GM21390 (cell line): ENCODE measurements around the gene STKLD1.

ENCODE experiments used
- ATAC-seq: cut with Tn5 transposase; IDR thresholded peaks from one replicate; pipeline ENCODE4 v1.9.1; 2021; ENCODE audit not compliant: unreplicated experiment

The STKLD1 gene

DNA sequence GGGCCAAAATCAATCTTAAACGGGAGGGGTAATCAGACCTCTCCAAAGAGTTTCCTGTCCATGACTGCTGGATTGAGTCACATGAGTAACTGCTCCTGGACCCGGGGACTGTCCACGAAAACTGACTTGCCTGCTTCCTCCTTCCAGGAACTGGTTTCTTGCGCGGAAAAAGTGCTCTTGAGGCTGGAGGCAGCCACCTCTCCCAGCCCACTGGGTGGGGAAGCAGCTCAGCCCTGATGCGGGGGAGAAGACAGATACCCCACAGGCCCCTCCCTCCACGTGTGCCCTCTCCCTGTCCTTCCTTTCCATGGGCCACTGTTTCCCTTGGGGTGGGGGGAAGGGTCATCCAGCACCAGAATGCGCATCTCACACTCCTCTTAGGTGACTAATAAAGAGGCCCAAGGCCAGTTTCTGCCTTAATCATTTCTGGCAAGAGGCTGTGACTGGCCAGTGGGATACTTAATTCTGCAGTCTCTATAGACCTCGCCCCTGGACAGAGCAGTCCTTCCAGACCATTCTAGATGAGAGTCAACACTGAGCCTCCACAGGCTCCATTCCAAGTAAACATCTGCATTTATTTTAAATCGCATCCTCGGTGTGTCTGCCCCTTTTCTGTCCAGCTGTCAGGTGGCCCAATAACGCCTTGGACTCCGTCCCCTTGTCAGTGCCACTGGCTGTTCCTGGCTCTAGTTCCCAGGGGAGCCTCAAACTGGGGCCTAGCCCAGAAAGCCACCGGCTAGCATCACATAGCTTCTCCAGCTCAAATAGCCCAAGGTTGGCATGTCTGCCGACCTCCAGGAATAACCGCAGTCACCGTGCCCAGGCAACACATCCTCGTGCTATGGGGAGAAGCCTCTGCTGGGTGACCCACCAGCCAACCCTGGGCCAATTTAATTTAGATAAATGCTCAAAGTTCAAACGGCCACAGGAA lies 29.6 kb downstream of the STKLD1 start:
- ATAC-seq: no peak

DNA sequence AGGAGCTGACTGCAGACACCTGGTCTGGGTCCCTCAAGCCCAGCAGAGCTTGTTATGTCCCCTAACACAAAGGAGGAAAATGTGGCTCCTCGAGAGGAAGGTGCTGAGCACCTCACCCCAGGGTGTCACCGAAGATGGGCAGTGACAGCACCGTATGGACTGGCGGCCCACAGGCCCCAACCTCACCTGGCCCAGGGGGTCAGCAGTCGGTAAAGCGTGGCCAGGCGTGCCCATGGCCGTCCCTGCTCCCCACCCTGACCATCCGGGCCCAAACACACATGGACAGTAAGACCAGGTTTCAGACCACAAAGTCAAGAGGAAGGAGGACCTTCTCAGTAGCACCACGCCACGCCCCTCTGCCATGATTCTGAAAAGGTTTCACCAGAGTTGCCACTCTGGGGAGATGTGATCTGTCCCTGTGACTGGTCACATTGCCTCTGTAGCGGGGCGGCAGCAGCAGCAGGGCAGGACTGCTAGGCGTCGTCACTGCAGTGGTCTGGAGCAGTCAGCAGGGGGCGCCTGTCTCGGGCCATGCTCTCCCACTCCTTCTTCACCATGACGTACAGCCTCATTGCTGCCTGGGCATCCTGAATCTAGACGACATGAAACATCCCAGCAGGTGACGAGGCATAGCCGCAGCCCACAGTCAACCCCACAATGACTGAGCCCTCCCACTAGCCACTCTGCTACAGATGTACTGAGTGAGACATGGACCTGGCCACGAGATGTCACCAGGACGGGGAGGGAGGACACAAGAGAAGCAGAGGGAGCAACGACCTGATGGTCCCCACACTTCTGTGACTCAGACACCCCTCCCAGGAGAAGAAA lies 30.5 kb downstream of the STKLD1 start:
- ATAC-seq: peak; percentile 65

DNA sequence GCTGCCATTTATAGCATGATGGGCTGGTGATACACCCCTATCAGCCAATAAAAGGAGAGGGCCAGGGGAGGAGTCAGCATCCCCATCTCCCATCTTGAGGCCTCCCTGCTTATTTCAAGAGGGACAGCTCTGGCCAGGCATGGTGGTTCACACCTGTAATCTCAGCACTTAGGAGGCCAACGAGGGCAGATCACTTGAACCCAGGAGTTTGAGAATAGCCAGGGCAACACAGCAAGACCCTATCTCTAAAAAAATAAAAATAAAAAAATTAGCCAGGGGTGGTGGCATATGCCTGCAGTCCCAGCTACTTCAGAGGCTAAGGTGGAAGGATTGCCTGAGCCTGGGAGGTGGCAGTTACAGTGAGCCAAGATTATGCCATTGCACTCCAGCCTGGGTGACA lies 31.9 kb downstream of the STKLD1 start:
- no peak for ATAC-seq

DNA sequence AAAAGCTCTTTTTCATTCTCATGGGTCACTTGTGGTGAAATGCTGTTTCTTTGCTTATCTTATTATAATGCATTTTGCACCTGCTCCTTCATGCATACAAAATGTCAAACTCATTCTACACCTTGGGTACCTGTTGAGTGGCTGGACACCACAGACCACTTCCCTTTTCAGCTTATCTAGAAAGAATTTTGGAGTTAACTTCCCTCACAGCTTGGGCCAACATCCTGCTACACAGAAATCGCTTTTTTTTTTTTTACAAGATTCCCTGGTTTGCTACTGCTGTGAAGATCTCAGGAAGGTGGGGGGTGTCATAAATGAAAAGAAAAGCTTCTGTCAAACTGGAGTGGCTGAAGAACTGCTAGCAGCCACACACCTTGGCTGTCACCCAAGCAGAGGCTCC lies 39.0 kb downstream of the STKLD1 start:
- ATAC-seq: no peak

DNA sequence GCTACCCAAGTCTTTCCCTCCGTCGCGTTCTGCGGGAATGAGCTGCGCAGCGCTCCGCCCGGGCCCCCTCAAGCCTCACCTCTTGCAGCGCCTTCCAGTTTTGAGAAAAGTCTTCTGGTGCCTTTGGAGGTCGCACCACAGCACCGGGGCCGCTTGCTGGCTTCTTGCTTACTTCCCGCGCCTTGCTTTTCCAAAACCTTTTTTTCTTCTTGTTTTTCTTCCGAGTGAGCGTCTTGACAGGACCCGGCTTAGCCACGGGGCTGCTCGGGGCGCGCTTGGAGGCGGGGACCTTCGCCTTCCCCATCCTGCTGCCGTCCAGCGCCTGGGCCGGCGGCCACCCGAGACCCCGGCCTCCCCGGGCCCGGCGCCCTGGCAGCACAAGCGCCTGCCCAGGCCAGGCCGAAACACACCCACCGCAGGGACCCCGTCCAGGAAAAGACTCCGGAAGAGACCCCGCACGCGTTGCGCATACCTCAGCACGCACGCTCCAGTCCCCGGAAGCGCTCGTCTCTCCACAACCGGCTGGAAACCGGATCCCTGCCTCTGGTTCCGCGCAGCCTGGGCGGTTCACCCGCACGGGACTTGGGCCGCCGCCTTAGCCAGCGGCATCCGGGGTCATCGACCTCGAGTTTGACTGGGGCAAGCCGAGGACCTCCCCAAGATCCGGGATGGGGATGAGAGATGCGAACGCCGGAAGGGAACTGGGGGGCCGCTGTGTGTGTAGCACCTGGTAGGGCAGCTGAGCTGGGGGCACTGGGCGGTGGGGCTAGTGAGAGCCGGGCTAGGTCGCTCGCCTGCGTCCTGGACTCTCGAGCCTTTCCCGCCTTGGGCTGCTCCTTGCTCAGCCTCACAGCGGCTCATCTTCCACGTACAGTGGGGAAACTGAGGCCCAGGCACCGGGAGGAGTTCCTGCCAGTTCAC lies 41.6 kb downstream of the STKLD1 start, which contains the start of gene REXO4:
REXO4 (minus strand) TSS at position 470 of the 921 bp plus-strand sequence; CDS start at position 304, 166 bp downstream.
- peak; percentile 65 for ATAC-seq

DNA sequence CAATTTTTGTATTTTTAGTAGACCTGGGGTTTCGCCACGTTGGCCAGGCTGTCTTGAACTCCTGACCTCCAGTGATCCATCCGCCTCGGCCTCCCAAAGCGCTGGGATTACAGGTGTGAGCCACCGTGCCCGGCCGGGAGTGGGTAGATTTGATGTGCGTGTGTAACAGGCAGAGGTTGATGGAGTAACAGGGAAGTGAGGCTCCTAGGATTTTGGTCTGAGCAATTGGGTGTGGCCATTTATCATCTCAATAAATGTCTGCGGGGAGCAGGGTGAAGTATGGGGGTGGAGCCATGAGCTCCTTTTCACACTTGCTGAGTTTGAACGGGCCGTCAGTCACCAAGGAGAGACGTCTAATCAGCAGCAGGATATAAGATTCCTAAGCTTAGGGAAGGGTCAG lies 42.8 kb downstream of the STKLD1 start:
- no peak for ATAC-seq

DNA sequence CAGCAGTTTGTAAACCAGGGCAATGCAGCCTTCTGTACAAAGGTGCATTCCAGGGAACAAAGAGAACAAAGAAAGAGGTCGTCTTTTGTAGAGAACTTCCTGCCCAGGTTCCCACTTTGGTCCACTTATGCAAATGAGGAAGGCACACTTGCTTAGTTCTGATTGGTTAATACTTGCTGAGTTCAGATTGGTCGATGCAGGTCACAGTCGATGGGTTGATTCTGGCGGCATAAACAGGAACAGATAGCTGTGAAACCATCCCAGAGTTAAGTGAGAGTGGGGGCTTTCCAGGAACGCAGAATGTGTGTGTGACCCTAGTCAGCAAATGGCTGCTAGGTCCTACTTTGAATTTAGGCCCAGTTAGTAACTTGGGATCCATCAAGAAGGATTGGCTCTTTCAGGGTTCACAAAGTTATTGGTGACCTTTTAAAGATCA lies 44.2 kb downstream of the STKLD1 start:
- ATAC-seq: no peak

DNA sequence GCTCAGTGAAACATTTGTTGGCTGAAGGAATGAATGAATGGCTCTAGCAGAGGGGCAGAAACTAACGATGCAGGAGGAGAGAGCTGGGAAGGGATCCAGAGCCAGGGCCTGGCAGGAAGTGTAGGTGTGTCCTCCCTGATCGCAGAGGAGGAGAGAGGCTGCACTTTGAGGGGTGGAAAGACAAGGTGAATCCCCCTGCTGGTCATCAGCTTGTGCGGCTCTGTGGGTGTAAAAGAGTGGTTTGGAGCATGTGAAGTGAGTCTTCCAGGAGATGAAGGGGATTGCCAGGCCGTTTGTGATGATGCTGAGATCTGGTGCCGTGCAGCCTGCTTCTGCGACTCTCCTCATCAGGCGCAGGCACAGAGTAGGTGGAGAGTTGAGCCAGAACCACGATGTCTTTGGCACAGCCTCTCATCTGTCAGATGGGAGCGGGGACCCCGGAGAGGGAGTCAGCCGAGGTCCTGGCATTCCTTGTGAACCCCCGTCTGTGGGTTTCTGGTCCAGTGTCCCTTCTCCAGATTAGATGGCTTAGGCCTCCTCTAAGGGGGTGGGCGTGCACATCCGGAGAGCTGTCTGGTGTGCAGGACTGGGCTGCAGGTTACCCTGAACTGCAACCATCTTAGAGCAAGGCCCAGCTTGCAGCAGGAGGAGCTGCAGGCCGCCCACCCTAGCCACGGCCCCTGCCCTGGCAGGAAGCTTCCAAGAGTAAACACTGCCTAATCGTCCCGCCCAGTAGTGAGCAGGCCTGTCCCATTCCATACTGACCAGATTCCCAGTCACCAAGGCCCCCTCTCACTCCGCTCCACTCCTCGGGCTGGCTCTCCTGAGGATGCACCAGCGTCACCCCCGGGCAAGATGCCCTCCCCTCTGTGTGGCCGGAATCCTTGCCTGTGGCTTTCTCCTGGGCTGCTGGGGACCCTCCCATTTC lies 45.7 kb downstream of the STKLD1 start, which contains the start of gene ADAMTS13:
ADAMTS13 (plus strand) TSS at position 753 of the 928 bp plus-strand sequence; CDS start at position 830, 77 bp downstream.
- ATAC-seq: no peak

DNA sequence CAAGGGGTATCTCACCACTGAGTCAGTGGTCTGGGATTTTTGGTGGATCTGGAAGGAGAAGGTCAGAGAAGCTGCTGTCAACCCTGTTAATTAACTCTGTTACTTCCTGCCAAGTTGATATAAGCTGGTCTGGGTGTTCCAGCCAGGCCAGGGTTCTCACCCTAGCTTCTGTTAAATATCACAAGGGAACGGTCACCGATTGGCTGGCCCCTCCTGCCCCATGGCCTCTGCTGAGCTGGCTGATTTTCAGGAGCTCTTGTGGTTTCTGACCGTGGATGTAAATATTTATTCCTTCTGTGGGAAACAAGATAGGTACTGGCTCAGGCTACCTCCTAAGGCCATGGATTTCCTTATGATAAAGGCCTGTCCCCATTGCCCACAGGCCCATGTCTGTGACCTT lies 47.0 kb downstream of the STKLD1 start:
- no peak for ATAC-seq

DNA sequence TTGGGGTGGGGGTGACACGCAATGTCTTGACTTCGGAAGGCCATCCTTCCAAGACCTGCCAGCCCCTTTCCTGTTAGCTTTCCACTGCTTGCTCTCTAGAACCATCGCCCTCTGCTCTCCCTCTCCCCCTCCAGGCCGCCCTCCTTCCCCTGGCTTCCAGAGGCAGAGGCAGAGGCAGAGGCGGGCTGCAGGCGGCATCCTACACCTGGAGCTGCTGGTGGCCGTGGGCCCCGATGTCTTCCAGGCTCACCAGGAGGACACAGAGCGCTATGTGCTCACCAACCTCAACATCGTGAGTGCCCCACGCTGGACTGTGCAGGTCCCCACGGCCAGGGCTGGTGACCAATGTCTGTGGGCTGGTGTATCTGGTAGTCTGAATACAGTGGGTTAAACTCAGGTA lies 48.0 kb downstream of the STKLD1 start:
- ATAC-seq: no peak

DNA sequence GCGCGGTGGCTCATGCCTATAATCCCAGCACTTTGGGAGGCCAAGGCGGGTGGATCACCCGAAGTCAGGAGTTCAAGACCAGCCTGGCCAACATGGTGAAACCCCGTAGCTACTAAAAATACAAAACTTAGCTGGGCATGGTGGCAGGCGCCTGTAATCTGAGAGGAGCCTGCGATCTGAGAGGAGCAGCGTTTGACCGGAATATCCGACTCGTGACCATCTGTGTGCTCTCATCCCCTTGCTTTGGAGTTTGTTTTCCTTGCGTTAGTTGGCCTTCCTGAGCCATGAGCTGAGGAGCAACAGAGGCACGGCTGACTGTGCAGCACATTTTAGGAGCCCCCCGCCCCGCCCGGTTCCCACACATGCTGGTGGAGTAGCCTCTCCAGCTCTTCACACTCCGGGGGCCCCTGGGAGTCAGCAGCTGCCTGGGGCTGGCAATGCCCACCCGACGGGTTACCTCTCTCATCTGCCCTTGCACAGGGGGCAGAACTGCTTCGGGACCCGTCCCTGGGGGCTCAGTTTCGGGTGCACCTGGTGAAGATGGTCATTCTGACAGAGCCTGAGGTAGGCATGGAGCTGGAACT lies 49.0 kb downstream of the STKLD1 start:
- no peak for ATAC-seq

DNA sequence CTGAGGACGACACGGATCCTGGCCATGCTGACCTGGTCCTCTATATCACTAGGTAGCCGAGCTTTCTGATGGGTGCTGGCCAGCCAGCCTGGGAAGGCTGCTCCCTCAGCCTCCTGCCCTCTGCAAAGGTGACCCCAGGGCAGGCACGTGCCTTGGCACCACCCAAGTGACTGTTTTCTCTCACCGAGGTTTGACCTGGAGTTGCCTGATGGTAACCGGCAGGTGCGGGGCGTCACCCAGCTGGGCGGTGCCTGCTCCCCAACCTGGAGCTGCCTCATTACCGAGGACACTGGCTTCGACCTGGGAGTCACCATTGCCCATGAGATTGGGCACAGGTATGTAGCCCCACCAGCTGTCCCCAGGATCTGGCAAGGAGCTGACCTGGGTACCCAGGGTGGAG lies 49.8 kb downstream of the STKLD1 start:
- no peak for ATAC-seq

DNA sequence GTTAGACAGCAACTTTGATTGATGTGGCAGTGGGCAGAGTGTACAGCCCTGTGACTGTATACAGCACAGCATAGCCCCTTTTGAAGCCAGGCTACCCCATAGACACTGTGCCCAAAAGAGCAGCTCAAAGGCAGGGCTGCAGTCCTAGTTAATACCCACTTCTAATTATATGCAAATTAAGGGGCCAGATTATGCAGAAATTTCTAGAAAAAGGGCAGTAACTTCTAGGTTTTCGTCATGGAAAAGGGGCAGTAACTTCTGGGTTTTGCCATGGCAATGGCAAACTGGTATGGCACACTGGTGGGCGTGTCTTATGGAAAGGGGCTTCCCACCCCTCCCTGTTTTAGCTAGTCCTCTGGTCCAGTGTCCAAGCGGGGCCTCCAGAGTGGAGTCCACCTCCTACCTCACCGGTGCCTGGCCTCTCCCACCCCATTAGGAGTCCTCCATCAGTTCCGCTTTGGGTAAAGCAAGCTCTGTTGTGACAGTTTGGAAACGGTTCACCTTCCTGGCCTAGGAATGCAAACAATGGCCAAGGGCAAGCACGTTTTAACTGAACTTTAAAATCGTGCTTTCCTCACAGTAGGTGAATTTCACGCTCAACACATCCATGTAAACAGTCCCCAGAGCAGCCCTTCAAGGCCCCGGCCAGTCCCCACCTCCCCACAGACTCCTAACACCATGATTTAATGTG lies 51.6 kb downstream of the STKLD1 start:
- ATAC-seq: no peak

DNA sequence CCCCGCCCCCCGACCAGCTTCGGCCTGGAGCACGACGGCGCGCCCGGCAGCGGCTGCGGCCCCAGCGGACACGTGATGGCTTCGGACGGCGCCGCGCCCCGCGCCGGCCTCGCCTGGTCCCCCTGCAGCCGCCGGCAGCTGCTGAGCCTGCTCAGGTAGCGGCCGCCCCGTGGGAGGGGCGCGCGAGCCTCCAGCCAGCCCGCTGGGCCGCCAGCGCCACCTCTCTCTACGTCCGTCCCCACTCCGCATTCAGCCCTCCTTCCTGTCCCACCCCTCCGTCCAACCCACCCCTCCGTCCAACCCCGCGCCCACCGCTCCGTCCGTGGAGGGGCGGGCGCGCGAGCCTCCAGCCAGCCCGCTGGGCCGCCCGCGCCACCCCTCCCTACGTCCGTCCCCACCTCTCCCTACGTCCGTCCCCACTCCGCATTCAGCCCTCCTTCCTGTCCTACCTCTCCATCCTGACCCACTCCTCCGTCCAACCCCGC lies 52.5 kb downstream of the STKLD1 start:
- ATAC-seq: no peak

DNA sequence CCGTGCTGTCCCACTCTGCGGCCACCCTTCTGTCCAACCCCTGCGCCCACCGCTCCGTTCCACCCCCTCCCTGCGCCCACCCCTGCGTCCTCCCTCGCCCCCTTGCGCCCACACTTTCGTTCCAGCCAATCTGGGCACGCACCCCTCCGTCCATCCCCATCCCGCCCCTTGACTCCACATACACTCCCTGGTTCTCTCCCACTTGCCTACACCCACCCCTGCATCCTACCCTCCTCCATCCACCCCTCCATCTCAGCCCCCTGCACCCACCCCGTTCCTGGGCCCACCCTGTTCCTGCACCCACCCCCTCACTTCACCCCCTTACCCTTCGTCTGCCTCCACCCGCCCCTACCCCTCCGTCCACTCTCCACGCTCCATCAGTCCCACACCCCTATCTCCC lies 53.0 kb downstream of the STKLD1 start:
- ATAC-seq: no peak

DNA sequence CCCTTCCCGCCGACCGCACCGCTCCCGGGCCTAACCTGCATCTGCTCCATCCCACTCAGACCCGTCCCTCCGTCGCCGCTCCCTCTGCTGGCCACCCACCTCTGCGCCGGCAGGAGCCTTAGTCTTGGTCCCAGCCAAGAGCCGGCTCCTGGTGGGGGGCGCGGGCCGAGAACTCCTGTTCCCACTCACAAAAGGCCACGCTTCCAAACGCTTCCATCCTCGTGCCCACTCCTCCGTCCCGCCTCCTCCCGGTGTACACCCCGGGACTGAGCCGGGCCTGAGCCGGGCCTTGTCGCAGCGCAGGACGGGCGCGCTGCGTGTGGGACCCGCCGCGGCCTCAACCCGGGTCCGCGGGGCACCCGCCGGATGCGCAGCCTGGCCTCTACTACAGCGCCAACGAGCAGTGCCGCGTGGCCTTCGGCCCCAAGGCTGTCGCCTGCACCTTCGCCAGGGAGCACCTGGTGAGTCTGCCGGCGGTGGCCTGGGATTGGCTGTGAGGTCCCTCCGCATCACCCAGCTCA lies 53.5 kb downstream of the STKLD1 start:
- ATAC-seq: no peak

DNA sequence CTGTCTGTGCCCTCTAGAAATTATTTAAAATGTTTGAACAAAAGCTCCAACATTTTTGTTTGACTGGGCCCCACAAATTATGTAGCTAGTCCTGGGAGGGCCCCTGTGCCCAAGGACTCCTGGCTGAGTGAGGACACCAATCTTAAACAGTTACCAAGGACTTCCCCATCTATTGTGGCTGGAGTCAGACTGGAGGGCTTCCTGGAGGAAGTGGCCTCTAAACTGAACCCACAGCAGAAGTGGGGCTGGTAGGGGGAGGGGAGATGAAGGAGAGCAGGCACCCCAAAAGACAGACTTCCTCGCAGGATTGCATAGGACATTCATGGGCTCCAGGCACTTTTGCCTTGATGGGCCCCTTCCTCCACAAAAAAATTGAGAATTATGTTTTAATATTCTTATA lies 54.1 kb downstream of the STKLD1 start:
- no peak for ATAC-seq

DNA sequence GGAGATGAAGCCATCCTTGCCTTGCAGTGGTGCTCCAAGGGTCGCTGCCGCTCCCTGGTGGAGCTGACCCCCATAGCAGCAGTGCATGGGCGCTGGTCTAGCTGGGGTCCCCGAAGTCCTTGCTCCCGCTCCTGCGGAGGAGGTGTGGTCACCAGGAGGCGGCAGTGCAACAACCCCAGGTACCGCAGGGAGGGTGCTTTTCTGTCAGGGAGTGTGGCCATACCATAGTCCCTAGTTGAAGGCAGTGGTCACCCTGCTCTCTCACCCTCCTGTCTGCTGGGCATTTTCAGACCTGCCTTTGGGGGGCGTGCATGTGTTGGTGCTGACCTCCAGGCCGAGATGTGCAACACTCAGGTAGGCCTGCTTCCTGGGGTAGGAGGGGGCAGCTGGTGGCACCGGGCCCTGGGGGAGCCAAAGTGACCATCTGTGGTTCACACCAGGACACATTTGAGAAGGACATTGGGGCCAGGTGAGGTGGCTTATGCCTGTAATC lies 57.2 kb downstream of the STKLD1 start:
- ATAC-seq: no peak
